ENCODE measurements around the gene LRRC34.

LRRC34 gene

GRCh38 chr3:169790687-169791429, 21.8 kb downstream of the LRRC34 start:
- H3K27me3 Mint-ChIP-seq = no peaks in the 10 kb centered on the region
- H3K4me3 Mint-ChIP-seq = no peak overlapping the region
- H3K9me3 Mint-ChIP-seq = no peaks in the 10 kb centered on the region
- ATAC-seq (no peak), DNase-seq (no peak)
- peaks cover 40% of the 10 kb centered on the region for H3K36me3 Mint-ChIP-seq (ENCODE audit: low read depth)
- H3K27ac Mint-ChIP-seq = no peak overlapping the region
- H3K4me1 Mint-ChIP-seq = peaks cover 4% of the 10 kb centered on the region

DNA sequence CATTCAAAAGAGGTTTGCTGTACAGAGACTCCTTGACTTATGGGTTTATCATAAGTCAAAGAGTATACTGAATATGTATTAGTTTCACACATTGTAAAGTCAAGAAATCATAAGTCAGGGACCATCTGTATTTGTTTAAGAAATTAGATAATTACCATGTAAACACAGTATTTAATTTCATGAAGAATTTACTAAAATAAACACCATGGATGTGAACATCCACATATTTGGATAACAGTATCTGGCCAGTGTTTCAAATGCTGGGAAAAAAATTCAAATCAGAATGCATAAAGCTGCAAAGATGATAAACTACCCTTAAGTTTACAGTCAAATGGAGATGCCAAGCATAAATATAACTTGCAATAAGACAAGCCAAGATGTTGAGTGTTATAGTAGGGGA, 22.5 kb downstream of the LRRC34 start:
- H3K9me3 Mint-ChIP-seq = no peaks in the 10 kb centered on the region
- H3K27ac Mint-ChIP-seq = no peak overlapping the region
- ATAC-seq (no peak), DNase-seq (no peak)
- no peaks in the 10 kb centered on the region for H3K27me3 Mint-ChIP-seq
- H3K36me3 Mint-ChIP-seq (ENCODE audit: low read depth) = peaks cover 46% of the 10 kb centered on the region
- no peak overlapping the region for H3K4me3 Mint-ChIP-seq
- peaks cover 4% of the 10 kb centered on the region for H3K4me1 Mint-ChIP-seq

DNA sequence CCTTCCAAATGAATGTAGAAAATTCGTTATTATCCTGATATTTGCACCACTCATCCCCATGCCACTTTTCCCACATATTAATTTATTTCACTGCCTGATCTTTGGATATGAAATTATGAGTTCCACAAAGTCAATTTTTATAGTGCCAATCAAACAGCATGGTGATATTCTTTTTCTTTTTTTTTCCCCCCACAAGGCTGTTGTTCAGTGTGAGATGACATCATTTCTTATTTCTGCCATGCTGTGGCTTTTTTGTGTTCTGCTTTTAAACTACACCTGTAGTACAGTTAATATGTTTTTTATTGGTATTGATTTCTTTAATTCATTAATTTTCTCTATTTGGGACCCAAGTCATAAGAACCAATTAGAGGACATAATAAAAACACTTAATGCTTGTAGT, 24.9 kb downstream of the LRRC34 start:
- Mint-ChIP-seq H3K4me1 (peaks cover 4% of the 10 kb centered on the region), H3K9me3 (no peaks in the 10 kb centered on the region), H3K27ac (peak overlapping the region; percentile 10), H3K27me3 (no peaks in the 10 kb centered on the region), H3K4me3 (no peak overlapping the region), H3K36me3 (ENCODE audit: low read depth) (peaks cover 51% of the 10 kb centered on the region)
- no peak for ATAC-seq
- no peak for DNase-seq

DNA sequence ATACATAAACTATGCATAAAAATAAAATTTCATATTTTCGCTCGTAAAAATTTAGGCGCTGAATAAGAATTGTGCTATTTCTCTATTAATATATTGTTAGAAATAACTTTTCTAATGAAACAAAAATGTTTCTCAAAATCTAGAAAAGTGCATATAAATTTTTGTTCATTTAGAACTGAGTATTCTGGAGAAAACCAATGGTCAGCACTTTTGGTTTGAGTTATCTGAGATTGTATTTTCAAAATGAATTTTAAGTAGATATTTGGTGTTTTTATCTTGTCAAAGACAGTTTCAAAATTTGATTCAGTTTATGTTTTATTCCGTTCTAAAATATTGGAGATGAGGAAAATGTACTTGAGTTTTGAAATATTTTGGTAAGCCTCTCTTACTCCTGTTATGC, 25.6 kb downstream of the LRRC34 start:
- H3K4me3 Mint-ChIP-seq = no peak overlapping the region
- no peak overlapping the region for H3K27ac Mint-ChIP-seq
- peaks cover 51% of the 10 kb centered on the region for H3K36me3 Mint-ChIP-seq (ENCODE audit: low read depth)
- ATAC-seq (no peak), DNase-seq (no peak)
- H3K27me3 Mint-ChIP-seq = no peaks in the 10 kb centered on the region
- no peaks in the 10 kb centered on the region for H3K9me3 Mint-ChIP-seq
- H3K4me1 Mint-ChIP-seq = peaks cover 4% of the 10 kb centered on the region

DNA sequence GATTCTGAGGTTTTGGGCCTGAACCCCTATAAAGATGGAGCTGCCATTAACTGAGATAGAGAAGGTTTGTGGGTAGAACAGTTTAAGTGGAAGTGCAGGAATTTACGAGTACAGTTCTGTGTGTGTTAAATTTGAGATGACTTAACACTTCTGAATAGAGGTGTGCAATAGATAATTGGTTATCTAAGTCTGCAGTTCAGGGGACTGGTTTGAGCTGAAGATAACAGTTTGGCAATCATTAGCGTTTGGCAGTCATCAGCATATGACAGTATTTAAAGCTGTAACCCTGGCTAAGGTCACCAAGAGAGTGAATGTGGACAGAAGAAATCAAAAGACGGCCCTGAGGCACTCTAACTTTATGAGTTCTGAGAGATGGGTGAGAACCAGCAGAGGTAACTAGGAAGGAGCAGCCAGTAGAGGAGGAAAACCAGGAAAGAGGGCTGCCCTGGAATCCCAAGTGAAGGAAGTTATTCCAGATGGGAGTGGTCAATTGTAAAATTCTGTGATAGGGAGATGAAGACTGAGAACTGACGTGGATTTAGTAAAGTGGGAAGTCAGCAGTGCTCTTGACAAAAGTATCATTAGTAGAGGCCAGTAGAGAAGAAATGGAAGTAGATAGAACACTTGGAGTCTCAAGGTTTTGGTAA, 31.4 kb downstream of the LRRC34 start:
- ATAC-seq = no peak
- Mint-ChIP-seq H3K36me3 (ENCODE audit: low read depth) (peaks cover 60% of the 10 kb centered on the region), H3K9me3 (no peaks in the 10 kb centered on the region), H3K27ac (peak overlapping the region; percentile 23), H3K27me3 (no peaks in the 10 kb centered on the region), H3K4me1 (peaks cover 42% of the 10 kb centered on the region), H3K4me3 (no peak overlapping the region)
- no peak for DNase-seq

GRCh38 chr3:169780742-169781141, 32.0 kb downstream of the LRRC34 start:
- H3K4me1 Mint-ChIP-seq = peaks cover 48% of the 10 kb centered on the region
- H3K9me3 Mint-ChIP-seq = no peaks in the 10 kb centered on the region
- DNase-seq (no peak), ATAC-seq (peak; percentile 43)
- H3K27me3 Mint-ChIP-seq = no peaks in the 10 kb centered on the region
- peak overlapping the region; percentile 35 for H3K27ac Mint-ChIP-seq
- H3K36me3 Mint-ChIP-seq (ENCODE audit: low read depth) = peaks cover 60% of the 10 kb centered on the region
- H3K4me3 Mint-ChIP-seq = no peak overlapping the region

- DNase-seq (no peak), ATAC-seq (no peak)
- Mint-ChIP-seq H3K4me1 (peaks cover 68% of the 10 kb centered on the region), H3K4me3 (no peak overlapping the region), H3K27me3 (no peaks in the 10 kb centered on the region), H3K27ac (no peak overlapping the region), H3K9me3 (no peaks in the 10 kb centered on the region), H3K36me3 (ENCODE audit: low read depth) (peaks cover 67% of the 10 kb centered on the region)
Measured at GRCh38 chr3:169777822-169778221, 34.9 kb downstream of the LRRC34 start.

- Mint-ChIP-seq H3K27ac (peak overlapping the region; percentile 99), H3K9me3 (no peaks in the 10 kb centered on the region), H3K4me3 (peak overlapping the region; percentile 98), H3K36me3 (ENCODE audit: low read depth) (peaks cover 48% of the 10 kb centered on the region), H3K27me3 (peaks cover 5% of the 10 kb centered on the region), H3K4me1 (peaks cover 61% of the 10 kb centered on the region)
- ATAC-seq = no peak
- no peak for DNase-seq
Measured at GRCh38 chr3:169774186-169774585, 38.5 kb downstream of the LRRC34 start.

DNA sequence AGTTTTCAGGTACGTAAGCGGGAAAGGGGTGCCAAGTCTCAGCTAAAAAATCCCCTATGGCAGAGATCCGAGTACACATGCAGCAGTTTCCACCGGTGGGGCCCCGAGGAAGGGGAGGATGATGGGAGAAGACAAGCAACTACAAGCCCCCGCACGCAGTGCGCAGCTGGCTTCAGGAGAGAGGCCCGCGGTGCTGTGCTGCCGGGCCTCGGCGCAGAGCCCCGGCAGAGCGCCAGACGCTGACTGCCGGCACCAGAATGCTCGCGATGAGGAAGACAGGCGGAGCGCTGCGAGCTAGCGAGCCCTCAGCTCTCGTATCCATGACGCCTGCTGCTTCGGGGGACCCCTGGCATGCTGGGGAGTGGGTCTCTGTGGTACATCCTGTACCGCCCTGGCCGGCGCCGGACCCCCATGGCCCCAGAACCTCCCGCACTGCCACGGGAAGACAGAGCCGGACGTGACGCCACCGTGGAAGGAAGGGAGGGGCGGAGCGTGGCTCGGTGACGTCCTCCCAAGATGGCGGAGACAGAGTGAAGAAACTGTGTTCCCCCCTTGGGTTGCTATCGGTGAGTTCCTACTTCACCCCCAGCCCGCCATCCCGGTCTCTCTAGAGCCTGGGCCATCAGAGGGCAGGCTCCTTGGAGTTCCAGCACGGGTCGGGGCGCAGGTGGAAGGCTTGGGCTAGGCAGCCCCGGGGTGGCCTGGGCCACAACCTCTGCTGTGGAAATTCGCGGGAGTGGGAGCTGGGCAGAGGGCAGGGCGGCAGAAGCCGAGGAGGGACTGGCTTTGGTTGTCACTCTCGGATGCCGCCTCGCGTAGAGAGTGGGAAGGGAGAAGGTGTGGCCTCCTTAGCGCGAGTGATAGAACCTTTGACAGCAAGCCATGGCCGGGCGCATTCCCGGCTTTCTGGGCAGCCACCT, 39.5 kb downstream of the LRRC34 start, which contains the start of gene MYNN:
Gene MYNN, plus strand, starts transcription at position 500 of the 920 bp plus-strand sequence. CDS start 900 bp downstream, outside the sequence.
- peak; percentile 86 for ATAC-seq
- Mint-ChIP-seq H3K4me1 (peaks cover 53% of the 10 kb centered on the region), H3K36me3 (ENCODE audit: low read depth) (peaks cover 39% of the 10 kb centered on the region), H3K4me3 (peak within 1 kb of the TSS; percentile 98), H3K27ac (peak within 1 kb of the TSS; percentile 99), H3K9me3 (no peaks in the 10 kb centered on the region), H3K27me3 (peaks cover 5% of the 10 kb centered on the region)
- peak; percentile 92 for DNase-seq

DNA sequence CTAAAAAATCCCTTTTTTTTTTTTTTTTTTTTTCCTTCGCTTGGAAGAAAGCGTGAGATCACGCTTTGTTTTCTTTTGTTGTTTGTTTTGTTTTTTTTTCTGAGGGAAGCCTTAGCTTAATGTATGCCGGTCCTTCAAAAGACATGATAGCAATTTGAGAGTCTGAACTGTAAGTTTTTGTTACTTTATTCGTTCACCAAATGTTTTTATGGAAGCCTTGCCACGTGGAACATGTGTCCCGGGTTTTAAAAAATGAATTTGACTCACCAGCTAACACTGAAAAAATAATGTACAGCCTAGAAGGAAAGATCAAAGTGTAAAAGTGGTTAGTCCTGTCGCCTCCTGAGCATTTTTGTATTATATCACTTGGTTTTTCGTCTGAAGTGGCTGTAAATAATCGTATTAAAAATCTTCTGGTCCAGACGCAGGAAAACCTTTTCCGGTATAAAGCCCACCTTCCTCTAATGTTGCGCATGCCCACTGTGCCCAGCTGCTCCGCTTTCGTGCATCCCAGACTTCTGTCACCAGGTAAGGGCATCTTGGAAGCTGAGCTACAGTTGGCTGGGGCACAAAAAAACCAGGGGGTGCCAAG, 40.3 kb downstream of the LRRC34 start:
- Mint-ChIP-seq H3K4me3 (peak overlapping the region; percentile 98), H3K9me3 (no peaks in the 10 kb centered on the region), H3K27ac (peak overlapping the region; percentile 99), H3K27me3 (peaks cover 5% of the 10 kb centered on the region), H3K4me1 (peaks cover 52% of the 10 kb centered on the region), H3K36me3 (ENCODE audit: low read depth) (peaks cover 35% of the 10 kb centered on the region)
- ATAC-seq (peak; percentile 37), DNase-seq (peak; percentile 74)

DNA sequence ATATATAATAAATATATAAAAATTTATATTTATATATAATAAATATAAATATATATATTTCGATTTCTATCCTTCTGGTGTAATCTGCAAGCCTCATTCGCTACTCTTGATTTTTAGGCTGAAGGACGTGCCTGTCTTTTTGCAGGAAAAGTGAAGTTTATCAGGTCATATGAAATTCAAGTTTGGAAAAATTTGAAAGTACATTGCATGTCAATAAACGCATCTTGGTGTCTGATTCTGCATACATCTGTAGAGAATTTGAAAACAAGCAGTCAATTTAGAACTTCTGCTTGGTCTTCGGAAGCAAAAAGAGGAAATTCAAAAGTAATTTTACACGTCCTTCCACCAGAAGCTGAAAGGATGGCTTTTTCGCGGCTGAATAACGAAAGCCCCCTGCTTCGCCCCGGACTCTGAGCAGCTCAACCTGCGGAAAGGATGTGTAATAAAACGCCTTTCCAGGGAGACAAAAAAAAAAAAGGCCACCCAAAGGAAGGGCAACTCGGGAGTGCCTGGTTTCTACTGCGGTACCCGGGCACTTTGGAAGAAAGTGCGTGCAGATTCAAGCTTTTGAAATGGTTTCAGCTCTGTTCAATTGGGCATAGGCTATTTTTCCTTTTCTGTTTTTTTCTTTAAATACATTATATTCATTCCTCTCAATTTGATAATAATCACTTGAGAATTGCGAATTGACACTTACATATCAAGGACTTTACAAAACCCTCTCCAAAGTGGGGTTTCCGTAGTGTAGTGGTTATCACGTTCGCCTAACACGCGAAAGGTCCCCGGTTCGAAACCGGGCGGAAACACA, 41.0 kb downstream of the LRRC34 start:
- H3K9me3 Mint-ChIP-seq = no peaks in the 10 kb centered on the region
- peaks cover 46% of the 10 kb centered on the region for H3K4me1 Mint-ChIP-seq
- DNase-seq = peak; percentile 48
- peak; percentile 5 for ATAC-seq
- H3K4me3 Mint-ChIP-seq = peak overlapping the region; percentile 98
- peaks cover 5% of the 10 kb centered on the region for H3K27me3 Mint-ChIP-seq
- H3K27ac Mint-ChIP-seq = peak overlapping the region; percentile 99
- H3K36me3 Mint-ChIP-seq (ENCODE audit: low read depth) = peaks cover 32% of the 10 kb centered on the region

GRCh38 chr3:169769287-169770181, 43.2 kb downstream of the LRRC34 start, which contains the start of gene ACTRT3:
TSS of gene ACTRT3 (minus strand) at chr3:169769561. CDS start at chr3:169769520, 41 bp downstream.
- Mint-ChIP-seq H3K27me3 (peaks cover 8% of the 10 kb centered on the region), H3K4me1 (peaks cover 39% of the 10 kb centered on the region), H3K9me3 (peaks cover 4% of the 10 kb centered on the region), H3K36me3 (ENCODE audit: low read depth) (peaks cover 20% of the 10 kb centered on the region), H3K4me3 (peak within 1 kb of the TSS; percentile 89), H3K27ac (peak within 1 kb of the TSS; percentile 82)
- ATAC-seq (peak; percentile 24), DNase-seq (peak; percentile 70)
